GM12878 (cell line): ENCODE results near the gene FOXR1. TPM values are rescaled to one million over a fixed set of nuclear protein-coding genes. Genes with fewer than 3 reads are reported as not detected.

Source experiments
- NFYA ChIP-seq: IDR thresholded peaks from 2 replicates; pipeline ENCODE4 v1.6.1; 2011; ENCODE audit warnings: low read depth, mild to moderate bottlenecking, low read length, improper control_type of control experiment, borderline replicate concordance
- PAX5 ChIP-seq: IDR thresholded peaks from 2 replicates; pipeline ENCODE4 v1.6.1; 2011; ENCODE audit warnings: low read depth, low read length, borderline replicate concordance
- SIN3A ChIP-seq: IDR thresholded peaks from 2 replicates; pipeline ENCODE4 v1.6.1; 2012; ENCODE audit warnings: low read depth, low read length, improper control_type of control experiment
- YY1 ChIP-seq: IDR thresholded peaks from 2 replicates; pipeline ENCODE4 v1.6.1; 2011; ENCODE audit warnings: low read depth, mild to moderate bottlenecking, low read length
- polyA plus RNA-seq, 11 experiments: library from polyadenylated mRNA; depleted of rRNA in 4 of 11; unstranded in 6 of 11; stranded (reverse) in 5 of 11; fragments of >200 nt; fragmentation: Nextera tagmentation in 4 of 11; fragmentation: Illumina TruSeq in 1 of 11; extraction: Ambion mirVana in 4 of 11; extraction: Trizol in 1 of 11; gene quantifications; 1 replicate in 1 of 11; 2 replicates in 10 of 11; pipeline versions ENCODE4 v1.2.1 to v1.2.3, GENCODE V29; 2011 to 2016; ENCODE audit warnings: inconsistent platforms in 2 of 11, missing spikeins in 2 of 11, low read depth in 1 of 11
- total RNA-seq, 4 experiments: library from RNA; depleted of rRNA in 3 of 4; stranded (reverse); fragments of >200 nt in 3 of 4; fragmentation: Illumina TruSeq in 1 of 4; extraction: Trizol in 1 of 4; gene quantifications; 2 replicates each; pipeline versions ENCODE4 v1.2.1 to v1.2.3, GENCODE V29; 2013 to 2021
- TF ChIP-seq, protein P1 (sequence below): fragments of 450-650 bp; formaldehyde crosslinking; IDR thresholded peaks from 2 replicates; pipeline ENCODE4 v1.5.0; 2022; ENCODE audit warnings: mild to moderate bottlenecking, missing genetic modification characterization
- TF ChIP-seq, protein P2 (sequence below): fragments of 450-650 bp; IDR thresholded peaks from 2 replicates; pipeline ENCODE4 v1.6.1; 2017; ENCODE audit warnings: low read depth, mild to moderate bottlenecking, moderate library complexity
- TF ChIP-seq, protein P3 (sequence below): IDR thresholded peaks from 2 replicates; pipeline ENCODE4 v1.6.1; 2012; ENCODE audit warnings: mild to moderate bottlenecking, low read depth, low read length
- TF ChIP-seq, protein P4 (sequence below): fragments of 150-350 bp; IDR thresholded peaks from 2 replicates; pipeline ENCODE4 v1.6.1; 2016; ENCODE audit warnings: low read depth, low read length
- TF ChIP-seq, protein P5 (sequence below): IDR thresholded peaks from 2 replicates; pipeline ENCODE4 v1.6.1; 2012; ENCODE audit warnings: low read depth, low read length, improper control_type of control experiment
- TF ChIP-seq, protein P6 (sequence below): fragments of 450-650 bp; IDR thresholded peaks from 2 replicates; pipeline ENCODE4 v1.6.1; 2017; ENCODE audit warnings: mild to moderate bottlenecking

Gene FOXR1
- total and polyA plus RNA-seq, 10 of the 15 experiments (the other 5 are each of a cell fraction or from before 2014, with no cell fraction given) = not detected

DNA sequence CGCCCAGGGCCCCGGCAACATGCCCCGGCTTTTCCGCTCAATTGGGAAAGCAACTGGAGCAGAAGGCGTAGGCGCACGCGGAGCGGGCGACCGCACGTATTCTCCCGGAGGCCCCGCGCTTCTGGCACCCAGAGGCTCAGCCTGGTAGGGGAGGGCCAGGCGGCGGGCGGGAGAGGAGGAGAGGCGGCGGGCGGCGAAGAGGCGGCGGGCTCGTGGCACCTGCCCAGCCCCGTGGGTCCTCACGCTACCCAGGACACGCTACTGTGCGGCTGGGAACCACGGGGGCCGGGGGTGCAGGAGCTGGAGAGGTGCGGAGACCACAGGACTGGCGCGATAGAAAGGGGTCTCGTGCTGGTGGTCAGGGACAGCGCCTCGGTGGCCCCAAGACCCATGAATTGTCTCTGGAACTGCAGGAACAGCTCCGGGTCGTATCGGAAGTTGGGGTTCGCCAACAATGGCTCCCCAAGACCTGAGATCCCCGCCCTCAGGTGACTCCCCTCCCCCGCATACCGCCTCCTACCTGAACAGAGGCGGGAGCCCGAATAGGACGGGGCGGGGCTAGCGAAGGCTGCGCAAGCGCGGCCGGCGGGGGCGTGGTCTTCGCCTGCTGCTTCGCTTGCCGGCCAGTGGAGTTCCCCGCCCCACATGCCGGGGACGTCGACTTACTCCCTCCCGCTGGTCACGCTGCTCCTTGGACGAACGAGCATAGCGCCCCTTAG is 58.9 kb downstream of the FOXR1 start, which contains the start of gene SLC37A4 (continued):
- TF ChIP-seq, protein P1, sequence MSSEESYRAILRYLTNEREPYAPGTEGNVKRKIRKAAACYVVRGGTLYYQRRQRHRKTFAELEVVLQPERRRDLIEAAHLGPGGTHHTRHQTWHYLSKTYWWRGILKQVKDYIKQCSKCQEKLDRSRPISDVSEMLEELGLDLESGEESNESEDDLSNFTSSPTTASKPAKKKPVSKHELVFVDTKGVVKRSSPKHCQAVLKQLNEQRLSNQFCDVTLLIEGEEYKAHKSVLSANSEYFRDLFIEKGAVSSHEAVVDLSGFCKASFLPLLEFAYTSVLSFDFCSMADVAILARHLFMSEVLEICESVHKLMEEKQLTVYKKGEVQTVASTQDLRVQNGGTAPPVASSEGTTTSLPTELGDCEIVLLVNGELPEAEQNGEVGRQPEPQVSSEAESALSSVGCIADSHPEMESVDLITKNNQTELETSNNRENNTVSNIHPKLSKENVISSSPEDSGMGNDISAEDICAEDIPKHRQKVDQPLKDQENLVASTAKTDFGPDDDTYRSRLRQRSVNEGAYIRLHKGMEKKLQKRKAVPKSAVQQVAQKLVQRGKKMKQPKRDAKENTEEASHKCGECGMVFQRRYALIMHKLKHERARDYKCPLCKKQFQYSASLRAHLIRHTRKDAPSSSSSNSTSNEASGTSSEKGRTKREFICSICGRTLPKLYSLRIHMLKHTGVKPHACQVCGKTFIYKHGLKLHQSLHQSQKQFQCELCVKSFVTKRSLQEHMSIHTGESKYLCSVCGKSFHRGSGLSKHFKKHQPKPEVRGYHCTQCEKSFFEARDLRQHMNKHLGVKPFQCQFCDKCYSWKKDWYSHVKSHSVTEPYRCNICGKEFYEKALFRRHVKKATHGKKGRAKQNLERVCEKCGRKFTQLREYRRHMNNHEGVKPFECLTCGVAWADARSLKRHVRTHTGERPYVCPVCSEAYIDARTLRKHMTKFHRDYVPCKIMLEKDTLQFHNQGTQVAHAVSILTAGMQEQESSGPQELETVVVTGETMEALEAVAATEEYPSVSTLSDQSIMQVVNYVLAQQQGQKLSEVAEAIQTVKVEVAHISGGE (CRISPR knock-in tag) = no peak
- TF ChIP-seq, protein P2, sequence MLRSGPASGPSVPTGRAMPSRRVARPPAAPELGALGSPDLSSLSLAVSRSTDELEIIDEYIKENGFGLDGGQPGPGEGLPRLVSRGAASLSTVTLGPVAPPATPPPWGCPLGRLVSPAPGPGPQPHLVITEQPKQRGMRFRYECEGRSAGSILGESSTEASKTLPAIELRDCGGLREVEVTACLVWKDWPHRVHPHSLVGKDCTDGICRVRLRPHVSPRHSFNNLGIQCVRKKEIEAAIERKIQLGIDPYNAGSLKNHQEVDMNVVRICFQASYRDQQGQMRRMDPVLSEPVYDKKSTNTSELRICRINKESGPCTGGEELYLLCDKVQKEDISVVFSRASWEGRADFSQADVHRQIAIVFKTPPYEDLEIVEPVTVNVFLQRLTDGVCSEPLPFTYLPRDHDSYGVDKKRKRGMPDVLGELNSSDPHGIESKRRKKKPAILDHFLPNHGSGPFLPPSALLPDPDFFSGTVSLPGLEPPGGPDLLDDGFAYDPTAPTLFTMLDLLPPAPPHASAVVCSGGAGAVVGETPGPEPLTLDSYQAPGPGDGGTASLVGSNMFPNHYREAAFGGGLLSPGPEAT = 0 out of 2 replicates have a peak, but pooled peaks have one; percentile 13
- TF ChIP-seq, protein P3, sequence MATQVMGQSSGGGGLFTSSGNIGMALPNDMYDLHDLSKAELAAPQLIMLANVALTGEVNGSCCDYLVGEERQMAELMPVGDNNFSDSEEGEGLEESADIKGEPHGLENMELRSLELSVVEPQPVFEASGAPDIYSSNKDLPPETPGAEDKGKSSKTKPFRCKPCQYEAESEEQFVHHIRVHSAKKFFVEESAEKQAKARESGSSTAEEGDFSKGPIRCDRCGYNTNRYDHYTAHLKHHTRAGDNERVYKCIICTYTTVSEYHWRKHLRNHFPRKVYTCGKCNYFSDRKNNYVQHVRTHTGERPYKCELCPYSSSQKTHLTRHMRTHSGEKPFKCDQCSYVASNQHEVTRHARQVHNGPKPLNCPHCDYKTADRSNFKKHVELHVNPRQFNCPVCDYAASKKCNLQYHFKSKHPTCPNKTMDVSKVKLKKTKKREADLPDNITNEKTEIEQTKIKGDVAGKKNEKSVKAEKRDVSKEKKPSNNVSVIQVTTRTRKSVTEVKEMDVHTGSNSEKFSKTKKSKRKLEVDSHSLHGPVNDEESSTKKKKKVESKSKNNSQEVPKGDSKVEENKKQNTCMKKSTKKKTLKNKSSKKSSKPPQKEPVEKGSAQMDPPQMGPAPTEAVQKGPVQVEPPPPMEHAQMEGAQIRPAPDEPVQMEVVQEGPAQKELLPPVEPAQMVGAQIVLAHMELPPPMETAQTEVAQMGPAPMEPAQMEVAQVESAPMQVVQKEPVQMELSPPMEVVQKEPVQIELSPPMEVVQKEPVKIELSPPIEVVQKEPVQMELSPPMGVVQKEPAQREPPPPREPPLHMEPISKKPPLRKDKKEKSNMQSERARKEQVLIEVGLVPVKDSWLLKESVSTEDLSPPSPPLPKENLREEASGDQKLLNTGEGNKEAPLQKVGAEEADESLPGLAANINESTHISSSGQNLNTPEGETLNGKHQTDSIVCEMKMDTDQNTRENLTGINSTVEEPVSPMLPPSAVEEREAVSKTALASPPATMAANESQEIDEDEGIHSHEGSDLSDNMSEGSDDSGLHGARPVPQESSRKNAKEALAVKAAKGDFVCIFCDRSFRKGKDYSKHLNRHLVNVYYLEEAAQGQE = no peak
- TF ChIP-seq, protein P4, sequence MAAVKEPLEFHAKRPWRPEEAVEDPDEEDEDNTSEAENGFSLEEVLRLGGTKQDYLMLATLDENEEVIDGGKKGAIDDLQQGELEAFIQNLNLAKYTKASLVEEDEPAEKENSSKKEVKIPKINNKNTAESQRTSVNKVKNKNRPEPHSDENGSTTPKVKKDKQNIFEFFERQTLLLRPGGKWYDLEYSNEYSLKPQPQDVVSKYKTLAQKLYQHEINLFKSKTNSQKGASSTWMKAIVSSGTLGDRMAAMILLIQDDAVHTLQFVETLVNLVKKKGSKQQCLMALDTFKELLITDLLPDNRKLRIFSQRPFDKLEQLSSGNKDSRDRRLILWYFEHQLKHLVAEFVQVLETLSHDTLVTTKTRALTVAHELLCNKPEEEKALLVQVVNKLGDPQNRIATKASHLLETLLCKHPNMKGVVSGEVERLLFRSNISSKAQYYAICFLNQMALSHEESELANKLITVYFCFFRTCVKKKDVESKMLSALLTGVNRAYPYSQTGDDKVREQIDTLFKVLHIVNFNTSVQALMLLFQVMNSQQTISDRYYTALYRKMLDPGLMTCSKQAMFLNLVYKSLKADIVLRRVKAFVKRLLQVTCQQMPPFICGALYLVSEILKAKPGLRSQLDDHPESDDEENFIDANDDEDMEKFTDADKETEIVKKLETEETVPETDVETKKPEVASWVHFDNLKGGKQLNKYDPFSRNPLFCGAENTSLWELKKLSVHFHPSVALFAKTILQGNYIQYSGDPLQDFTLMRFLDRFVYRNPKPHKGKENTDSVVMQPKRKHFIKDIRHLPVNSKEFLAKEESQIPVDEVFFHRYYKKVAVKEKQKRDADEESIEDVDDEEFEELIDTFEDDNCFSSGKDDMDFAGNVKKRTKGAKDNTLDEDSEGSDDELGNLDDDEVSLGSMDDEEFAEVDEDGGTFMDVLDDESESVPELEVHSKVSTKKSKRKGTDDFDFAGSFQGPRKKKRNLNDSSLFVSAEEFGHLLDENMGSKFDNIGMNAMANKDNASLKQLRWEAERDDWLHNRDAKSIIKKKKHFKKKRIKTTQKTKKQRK = no peak
- TF ChIP-seq PAX5 (peak; percentile 62; the same call in 1 of the 2 replicates), YY1 (peak; percentile 56; the same call in 1 of the 2 replicates), SIN3A (0 out of 2 replicates have a peak, but pooled peaks have one; percentile 41), NFYA (no peak)
- TF ChIP-seq, protein P5, sequence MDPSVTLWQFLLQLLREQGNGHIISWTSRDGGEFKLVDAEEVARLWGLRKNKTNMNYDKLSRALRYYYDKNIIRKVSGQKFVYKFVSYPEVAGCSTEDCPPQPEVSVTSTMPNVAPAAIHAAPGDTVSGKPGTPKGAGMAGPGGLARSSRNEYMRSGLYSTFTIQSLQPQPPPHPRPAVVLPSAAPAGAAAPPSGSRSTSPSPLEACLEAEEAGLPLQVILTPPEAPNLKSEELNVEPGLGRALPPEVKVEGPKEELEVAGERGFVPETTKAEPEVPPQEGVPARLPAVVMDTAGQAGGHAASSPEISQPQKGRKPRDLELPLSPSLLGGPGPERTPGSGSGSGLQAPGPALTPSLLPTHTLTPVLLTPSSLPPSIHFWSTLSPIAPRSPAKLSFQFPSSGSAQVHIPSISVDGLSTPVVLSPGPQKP = no peak
- TF ChIP-seq, protein P6, sequence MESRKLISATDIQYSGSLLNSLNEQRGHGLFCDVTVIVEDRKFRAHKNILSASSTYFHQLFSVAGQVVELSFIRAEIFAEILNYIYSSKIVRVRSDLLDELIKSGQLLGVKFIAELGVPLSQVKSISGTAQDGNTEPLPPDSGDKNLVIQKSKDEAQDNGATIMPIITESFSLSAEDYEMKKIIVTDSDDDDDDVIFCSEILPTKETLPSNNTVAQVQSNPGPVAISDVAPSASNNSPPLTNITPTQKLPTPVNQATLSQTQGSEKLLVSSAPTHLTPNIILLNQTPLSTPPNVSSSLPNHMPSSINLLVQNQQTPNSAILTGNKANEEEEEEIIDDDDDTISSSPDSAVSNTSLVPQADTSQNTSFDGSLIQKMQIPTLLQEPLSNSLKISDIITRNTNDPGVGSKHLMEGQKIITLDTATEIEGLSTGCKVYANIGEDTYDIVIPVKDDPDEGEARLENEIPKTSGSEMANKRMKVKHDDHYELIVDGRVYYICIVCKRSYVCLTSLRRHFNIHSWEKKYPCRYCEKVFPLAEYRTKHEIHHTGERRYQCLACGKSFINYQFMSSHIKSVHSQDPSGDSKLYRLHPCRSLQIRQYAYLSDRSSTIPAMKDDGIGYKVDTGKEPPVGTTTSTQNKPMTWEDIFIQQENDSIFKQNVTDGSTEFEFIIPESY = no peak
